ENCODE results near the gene IFNLR1.

Gene IFNLR1

GRCh38 chr1:24119859-24120756, 67.0 kb downstream of the IFNLR1 start:
- DNase-seq: no peak

DNA sequence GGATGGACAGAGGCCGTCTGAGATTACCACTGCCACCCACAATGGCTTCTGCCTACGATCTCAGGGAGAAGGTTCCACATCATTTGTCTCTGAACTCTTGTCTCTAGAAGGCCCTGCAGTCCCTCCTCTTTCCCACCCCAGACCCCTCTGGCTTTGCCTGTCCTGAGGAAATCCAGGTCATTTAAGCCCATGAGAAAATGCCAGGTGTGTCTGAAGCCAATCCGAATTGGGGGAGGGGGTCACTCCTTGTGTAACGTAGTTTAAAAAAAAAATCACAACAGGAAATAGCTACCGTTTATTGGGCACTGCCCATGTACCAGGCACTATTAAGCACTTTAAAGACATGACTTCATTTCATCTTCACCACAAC, 67.6 kb downstream of the IFNLR1 start:
- no peak for DNase-seq

- no peak for DNase-seq
Measured at GRCh38 chr1:24118410-24119242, 68.5 kb downstream of the IFNLR1 start.

DNA sequence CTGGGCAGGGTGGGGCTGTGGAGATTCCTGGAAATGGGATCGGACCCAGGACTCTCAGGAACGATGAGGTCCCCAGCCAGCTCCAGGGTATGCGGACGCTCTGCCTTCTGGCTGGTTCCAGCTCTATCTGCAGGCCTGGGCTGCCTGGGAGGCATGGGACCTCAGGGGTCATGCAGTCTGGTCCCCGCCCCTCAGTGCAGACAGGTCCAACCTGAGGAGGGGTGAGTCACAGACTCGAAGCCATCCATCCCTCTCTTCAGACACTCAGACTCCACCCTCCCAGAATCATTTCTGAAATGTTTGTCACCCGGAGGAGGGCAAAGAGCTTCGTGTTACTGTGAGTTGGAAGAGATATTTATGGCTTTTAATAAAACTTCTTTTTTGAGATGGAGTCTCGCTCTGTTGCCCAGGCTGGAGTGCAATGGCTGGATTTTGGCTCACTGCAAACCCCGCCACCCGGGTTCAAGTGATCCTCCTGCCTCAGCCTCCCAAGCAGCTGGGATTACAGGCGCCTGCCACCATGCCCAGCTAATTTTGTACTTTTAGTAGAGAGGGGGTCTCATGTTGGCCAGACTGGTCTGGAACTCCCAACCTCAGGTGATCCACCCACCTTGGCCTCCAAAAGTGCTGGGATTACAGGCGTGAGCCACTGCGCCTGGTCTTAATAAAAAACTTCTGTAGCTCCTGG, 69.2 kb downstream of the IFNLR1 start:
- DNase-seq: no peak

GRCh38 chr1:24117132-24117531, 70.0 kb downstream of the IFNLR1 start:
- DNase-seq: no peak

GRCh38 chr1:24114753-24115152, 72.3 kb downstream of the IFNLR1 start:
- DNase-seq: no peak

DNA sequence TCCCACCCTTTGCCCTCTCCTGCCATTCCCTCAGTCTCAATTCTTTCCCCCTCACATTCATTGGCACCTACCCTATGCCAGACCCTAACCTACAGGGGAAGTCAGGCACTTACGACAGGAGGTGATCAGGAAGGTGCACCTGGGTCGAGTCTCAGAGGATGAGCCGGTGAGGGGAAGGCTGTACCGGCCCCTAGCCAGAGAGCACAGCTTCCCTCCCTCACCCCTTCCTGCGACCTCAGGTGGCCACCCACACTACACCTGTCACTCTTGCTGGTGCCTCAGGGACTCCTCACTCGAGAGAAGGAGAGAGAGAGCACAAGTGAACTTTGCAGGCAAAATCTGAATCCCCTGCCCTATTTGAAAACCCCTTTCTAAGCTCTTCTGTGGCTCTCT, 73.5 kb downstream of the IFNLR1 start:
- no peak for DNase-seq

DNA sequence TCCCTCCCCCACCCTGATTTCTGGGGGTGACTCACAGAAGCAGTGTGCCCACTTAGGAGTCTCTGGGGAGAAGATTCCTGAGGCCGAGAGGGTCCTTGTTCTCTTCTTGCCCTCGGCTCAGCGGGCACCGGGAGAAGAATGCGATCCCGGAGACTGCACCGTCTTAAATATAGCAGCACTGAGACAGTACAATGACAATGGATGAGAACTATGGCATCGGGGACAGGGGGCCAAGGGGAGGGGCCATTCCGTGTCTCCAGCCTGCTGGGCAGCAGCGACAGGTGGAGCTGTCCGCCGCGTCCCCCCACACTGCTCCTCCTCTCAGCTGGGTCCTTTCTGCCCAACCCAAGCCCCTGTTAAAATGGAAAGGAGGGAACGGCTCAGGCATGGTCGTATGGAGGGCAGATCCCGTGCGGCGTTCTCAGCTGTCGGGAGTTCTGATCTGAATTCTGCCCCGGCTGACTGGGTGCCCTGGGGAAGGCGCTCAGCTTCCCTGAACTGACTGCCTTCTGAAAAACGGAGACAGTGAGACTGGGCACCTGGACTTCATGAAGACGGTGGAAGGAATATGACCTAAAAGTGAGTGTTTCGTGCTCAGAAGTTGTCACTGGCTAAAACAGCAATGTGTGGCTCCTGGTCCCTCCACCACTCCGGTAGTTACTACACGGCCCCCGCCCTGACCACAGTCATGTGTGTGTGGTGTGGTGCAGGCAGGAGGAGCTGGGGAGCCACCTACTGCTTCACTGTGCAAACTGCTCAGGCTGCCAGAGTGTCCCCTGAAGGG, 74.9 kb downstream of the IFNLR1 start, which contains the start of gene MYOM3:
Gene MYOM3, minus strand, starts transcription at position 140 of the 784 bp plus-strand sequence. CDS start 3,499 bp downstream, outside the sequence.
- no peak for DNase-seq

- no peak for DNase-seq
Measured at GRCh38 chr1:24111262-24111995, 75.7 kb downstream of the IFNLR1 start.

DNA sequence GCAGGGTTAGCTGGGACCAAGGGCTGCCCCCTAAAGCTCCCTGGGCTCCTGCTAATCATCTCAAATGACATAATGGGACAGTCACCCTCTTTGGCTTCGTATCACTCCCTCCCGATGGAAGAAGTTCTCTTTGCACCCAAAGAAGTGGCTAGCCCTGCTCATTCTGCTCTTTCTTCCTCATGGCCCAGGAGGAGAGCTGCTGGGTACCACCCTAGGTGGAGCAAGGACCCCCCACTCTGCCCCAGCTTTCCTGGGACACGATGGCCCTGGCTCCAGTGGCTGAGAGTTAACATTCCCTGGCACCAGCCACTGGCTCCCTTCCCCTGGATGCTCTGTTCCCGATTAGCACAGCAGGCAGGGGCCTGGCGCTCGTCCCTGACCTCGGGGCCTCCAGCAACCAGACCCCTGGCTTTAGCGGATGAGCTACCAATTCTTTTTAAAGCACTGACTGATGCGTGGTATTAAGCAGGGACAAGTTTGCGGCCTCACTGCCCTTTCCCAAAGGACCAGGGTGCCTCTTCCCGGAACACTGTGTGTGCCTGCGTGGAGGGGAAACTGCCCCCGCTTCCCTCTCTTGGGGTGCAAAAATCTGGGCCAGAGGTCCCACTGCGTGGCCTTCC, 76.3 kb downstream of the IFNLR1 start:
- no peak for DNase-seq

GRCh38 chr1:24109686-24110475, 77.2 kb downstream of the IFNLR1 start:
- DNase-seq: no peak

DNA sequence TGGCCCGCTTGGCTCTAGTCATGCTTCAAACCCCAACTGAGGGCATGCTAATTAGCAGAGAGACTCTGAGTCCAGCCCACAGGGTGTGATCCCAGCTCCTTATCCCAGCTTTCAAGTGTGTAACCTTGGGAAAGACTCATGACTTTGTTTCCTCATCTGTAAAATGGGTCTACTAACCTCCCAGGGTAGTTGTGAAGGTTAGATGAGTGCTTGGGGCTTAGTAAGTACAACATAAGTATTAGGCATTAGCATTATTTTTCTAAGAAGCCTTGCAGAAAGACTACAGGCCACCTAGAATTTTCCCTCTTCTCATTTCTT, 78.0 kb downstream of the IFNLR1 start:
- no peak for DNase-seq

DNA sequence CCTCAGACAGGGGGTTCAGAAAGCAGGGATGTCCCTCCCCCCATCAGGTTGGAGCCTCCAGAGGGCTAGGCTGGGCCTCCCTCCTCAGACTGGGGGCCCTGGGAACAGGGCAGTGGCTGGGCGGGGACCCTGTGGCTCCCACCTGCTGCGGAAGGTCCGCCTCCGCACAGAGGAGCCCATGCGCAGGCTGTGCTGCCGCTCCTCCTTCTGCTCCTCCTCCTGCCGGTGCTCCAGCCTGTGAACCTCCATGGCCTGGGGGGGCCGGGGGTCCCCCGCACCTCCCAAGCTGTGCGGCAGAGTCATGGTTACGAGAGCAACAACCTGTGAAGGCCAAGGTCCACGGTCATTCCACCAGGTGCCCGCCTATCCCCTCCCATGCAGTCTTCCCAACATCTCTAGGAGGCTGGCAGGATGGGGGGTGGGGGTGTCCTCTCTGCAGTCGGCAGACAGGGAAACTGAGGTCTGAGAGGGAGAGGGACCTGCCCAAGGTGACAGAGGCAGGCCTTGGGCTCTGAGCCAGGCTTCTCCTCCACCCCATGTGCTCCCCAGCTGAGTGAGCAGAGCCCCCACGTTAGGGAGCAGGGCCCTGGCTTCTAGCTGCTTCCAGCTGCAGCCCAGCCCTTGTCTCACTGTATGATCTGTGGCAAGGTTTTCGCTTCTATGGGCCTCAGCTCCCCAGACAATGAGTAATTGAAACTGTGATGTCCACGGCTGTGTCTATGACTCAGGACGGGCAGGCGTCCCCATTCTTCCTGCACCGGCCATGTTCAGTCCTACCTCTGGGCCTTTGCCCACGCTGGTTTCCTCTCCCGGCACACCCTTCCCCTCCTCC, 78.5 kb downstream of the IFNLR1 start:
- DNase-seq: no peak

DNA sequence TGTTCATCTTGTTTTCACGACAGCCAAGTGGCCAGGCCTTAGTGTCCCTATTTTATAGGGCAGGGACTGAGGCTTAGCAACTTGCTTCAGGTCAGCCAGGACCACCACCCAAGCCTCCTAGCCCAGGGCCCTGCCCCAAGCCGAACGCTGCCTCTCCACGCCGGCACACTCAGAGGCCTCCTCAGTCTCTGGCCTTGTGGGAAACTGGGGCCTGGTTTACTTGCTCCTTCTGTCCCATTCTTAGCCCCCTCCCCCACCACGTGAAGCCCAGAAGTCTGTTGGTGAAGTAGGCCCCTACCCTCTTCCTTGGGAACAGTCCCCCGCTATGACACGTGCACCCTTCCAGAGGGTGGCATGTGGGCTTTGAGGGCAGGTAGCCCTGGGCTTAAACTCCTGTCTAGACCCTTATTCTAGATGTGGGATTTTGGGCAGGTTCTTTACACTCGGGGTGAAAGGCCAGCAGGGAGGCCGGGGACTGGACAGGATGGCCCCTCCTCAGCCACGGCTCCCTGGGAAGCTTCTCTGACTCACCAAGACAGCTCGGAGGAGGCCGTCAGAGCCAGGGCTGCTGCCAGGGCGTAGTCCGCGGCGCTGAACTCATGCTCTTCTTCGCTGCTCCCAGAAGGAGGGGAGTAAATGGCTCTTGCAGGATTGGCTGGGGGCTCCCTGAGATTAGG, 79.5 kb downstream of the IFNLR1 start:
- DNase-seq: no peak

GRCh38 chr1:24105368-24106160, 81.5 kb downstream of the IFNLR1 start:
- no peak for DNase-seq

- no peak for DNase-seq
Measured at GRCh38 chr1:24104854-24105253, 82.2 kb downstream of the IFNLR1 start.
